CD4-positive, alpha-beta T cell (primary cell): ENCODE measurements around the gene DOCK2. TPM values are rescaled to one million over a fixed set of nuclear protein-coding genes. Genes with fewer than 3 reads are reported as not detected.

ENCODE experiments used
- ATAC-seq: fragments of 200-7000 bp; cut with Tn5 transposase; one replicate; pipeline ENCODE4 v1.10.0; 2022; ENCODE audit warnings: mild to moderate bottlenecking; ENCODE audit not compliant: poor library complexity
- CTCF ChIA-PET: fragments of 350-600 bp; sonication (Branson Sonifier 250); formaldehyde crosslinking; loops from one replicate; lab custom pipeline; 2021; ENCODE audit warnings: antibody characterized with exemption, inconsistent platforms; lab: Charles Lee
- POLR2A ChIA-PET: fragments of 350-600 bp; sonication (Branson Sonifier 250); formaldehyde crosslinking; loops from one replicate; lab custom pipeline; 2021; ENCODE audit warnings: antibody characterized with exemption, inconsistent platforms; lab: Charles Lee
- DNase-seq, 14 experiments: peaks; one replicate each; pipeline ENCODE4 v3.0.0-alpha.2; 2013 to 2020; ENCODE audit warnings: mixed read lengths in 2 of 14
- H3K27ac ChIP-seq, 2 donors: one replicate each; pipeline versions ENCODE4 v1.5.1 to v1.7.0; 2013; ENCODE audit warnings: low read length in 2 of 2, low read depth in 1 of 2, mild to moderate bottlenecking in 1 of 2
- H3K27me3 ChIP-seq, 2 experiments: 1 replicate in 1 of 2; 2 replicates in 1 of 2; pipeline versions ENCODE4 v1.6.1 to v1.7.0; 2013; ENCODE audit warnings: low read length in 2 of 2, control low read depth in 1 of 2, mild to moderate bottlenecking in 1 of 2, moderate library complexity in 1 of 2; ENCODE audit not compliant: insufficient read depth in 2 of 2, control insufficient read depth in 1 of 2
- H3K36me3 ChIP-seq: one replicate; pipeline ENCODE4 v1.6.1; 2013; ENCODE audit warnings: low read length, control low read depth; ENCODE audit not compliant: insufficient read depth
- H3K4me1 ChIP-seq: one replicate; pipeline ENCODE4 v1.6.1; 2013; ENCODE audit warnings: low read length, control low read depth; ENCODE audit not compliant: insufficient read depth
- H3K4me3 ChIP-seq: one replicate; pipeline ENCODE4 v1.5.1; 2013; ENCODE audit warnings: mild to moderate bottlenecking, low read length, moderate library complexity
- H3K9me3 ChIP-seq, 2 experiments: 1 replicate in 1 of 2; 2 replicates in 1 of 2; pipeline versions ENCODE4 v1.6.1 to v1.7.0; 2013; ENCODE audit warnings: low read length in 2 of 2, mild to moderate bottlenecking in 2 of 2, control low read depth in 1 of 2, moderate library complexity in 1 of 2; ENCODE audit not compliant: control insufficient read depth in 1 of 2, insufficient read depth in 1 of 2
- H3K27ac Mint-ChIP-seq: one replicate; pipeline ENCODE4 v1.8.0; 2020; ENCODE audit warnings: mixed read lengths
- H3K27me3 Mint-ChIP-seq: one replicate; pipeline ENCODE4 v1.8.0; 2021; ENCODE audit warnings: mixed read lengths
- H3K36me3 Mint-ChIP-seq: one replicate; pipeline ENCODE4 v1.8.0; 2021; ENCODE audit warnings: low read depth, mixed read lengths
- H3K4me1 Mint-ChIP-seq: one replicate; pipeline ENCODE4 v1.8.0; 2021; ENCODE audit warnings: low read depth, mixed read lengths
- H3K4me3 Mint-ChIP-seq: one replicate; pipeline ENCODE4 v1.8.0; 2020; ENCODE audit warnings: mild to moderate bottlenecking, mixed read lengths
- H3K9me3 Mint-ChIP-seq: one replicate; pipeline ENCODE4 v1.8.0; 2020; ENCODE audit warnings: mixed read lengths
- intact Hi-C, 2 experiments: fragments of 100-400 bp; cut with DNase I in 1 of 2; cut with micrococcal nuclease in 1 of 2; formaldehyde crosslinking; loops; one replicate each; pipeline versions ENCODE4 v1.15.1 to v1.9.0; 2023 to 2025; cut with DNase I, micrococcal nuclease
- total RNA-seq, 174 experiments: library from RNA in 2 of 174; stranded (reverse) in 2 of 174; gene quantifications; one replicate each; pipeline ENCODE4 v1.2.3 and lab custom pipeline; 2021 to 2026
- TF ChIP-seq, protein P1 (sequence below): fragments of 200-600 bp; IDR thresholded peaks from one replicate; pipeline ENCODE4 v1.8.0; 2022; ENCODE audit warnings: antibody characterized with exemption, mild to moderate bottlenecking

The DOCK2 gene
- total RNA-seq, 2 experiments from 2014 or later, result 220 to 229 TPM

DNA sequence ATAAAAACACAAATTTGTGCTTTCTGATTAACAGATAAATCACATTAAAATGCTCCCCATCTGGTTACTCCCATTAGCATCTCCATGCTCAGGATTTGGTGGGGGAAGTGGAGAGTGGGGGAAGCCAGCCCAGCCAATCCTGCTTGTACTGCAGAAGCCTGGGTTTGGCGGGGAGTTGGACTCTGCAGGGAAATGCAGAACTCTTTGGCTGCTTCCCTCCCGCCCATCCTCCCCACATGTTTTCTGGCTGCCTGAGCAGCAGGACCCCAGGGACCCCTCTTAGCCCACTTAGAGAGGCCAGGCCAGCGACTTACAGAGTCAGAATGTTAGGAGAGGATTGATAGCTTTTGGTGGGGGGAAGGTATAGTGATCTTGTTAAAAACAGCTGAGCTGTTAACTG is 409.2 kb downstream of the DOCK2 start:
- no peaks in the 10 kb centered on the region for H3K4me1 ChIP-seq
- TF ChIP-seq, protein P1, sequence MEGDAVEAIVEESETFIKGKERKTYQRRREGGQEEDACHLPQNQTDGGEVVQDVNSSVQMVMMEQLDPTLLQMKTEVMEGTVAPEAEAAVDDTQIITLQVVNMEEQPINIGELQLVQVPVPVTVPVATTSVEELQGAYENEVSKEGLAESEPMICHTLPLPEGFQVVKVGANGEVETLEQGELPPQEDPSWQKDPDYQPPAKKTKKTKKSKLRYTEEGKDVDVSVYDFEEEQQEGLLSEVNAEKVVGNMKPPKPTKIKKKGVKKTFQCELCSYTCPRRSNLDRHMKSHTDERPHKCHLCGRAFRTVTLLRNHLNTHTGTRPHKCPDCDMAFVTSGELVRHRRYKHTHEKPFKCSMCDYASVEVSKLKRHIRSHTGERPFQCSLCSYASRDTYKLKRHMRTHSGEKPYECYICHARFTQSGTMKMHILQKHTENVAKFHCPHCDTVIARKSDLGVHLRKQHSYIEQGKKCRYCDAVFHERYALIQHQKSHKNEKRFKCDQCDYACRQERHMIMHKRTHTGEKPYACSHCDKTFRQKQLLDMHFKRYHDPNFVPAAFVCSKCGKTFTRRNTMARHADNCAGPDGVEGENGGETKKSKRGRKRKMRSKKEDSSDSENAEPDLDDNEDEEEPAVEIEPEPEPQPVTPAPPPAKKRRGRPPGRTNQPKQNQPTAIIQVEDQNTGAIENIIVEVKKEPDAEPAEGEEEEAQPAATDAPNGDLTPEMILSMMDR, result no peak
- ChIA-PET POLR2A (interaction anchor here (1.0 kb wide), 1 partner anchor 17 kb away, joined by 3 read pairs; no protein-coding TSS in a partner anchor), CTCF (no interaction called here)
- H3K9me3 ChIP-seq, result no peaks in the 10 kb centered on the region
- intact Hi-C loops, result no loop called here
- Mint-ChIP-seq H3K4me3 (no peak overlapping the region), H3K4me1 (no peaks in the 10 kb centered on the region), H3K36me3 (peaks cover 94% of the 10 kb centered on the region), H3K27ac (no peak overlapping the region), H3K27me3 (no peaks in the 10 kb centered on the region), H3K9me3 (no peaks in the 10 kb centered on the region)
- H3K27me3 ChIP-seq, result no peaks in the 10 kb centered on the region
- no peak overlapping the region for H3K27ac ChIP-seq
- H3K36me3 ChIP-seq, result peaks cover 93% of the 10 kb centered on the region
- no peak for ATAC-seq
- no peak overlapping the region for H3K4me3 ChIP-seq
- no peak for DNase-seq

DNA sequence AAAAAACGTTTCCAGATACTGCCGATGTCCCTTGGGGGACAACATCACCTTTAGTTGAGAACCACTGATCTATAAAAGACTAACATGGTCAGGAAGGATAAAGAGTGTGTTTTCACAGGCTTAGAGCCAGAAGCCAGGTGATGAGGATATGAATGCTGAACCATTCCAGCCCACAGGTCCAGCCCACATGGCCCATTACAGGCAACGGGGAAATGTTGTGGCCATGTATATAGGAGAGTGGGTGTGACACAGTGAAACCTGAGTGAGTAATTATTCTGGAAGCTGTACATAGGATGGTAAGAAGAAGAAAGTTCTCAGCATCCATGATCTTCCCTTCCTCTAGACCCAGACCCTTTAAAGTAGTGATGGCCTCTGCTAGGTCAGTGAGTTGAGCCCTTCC is 412.6 kb downstream of the DOCK2 start:
- TF ChIP-seq, protein P1, result no peak
- POLR2A ChIA-PET, result no interaction called here
- no peak overlapping the region for H3K4me3 Mint-ChIP-seq
- Histone ChIP-seq H3K4me3 (no peak overlapping the region), H3K36me3 (peaks cover 92% of the 10 kb centered on the region), H3K4me1 (no peaks in the 10 kb centered on the region), H3K9me3 (no peaks in the 10 kb centered on the region), H3K27me3 (no peaks in the 10 kb centered on the region), H3K27ac (no peak overlapping the region)
- H3K27me3 Mint-ChIP-seq, result no peaks in the 10 kb centered on the region
- peaks cover 94% of the 10 kb centered on the region for H3K36me3 Mint-ChIP-seq
- H3K4me1 Mint-ChIP-seq, result no peaks in the 10 kb centered on the region
- no peak overlapping the region for H3K27ac Mint-ChIP-seq
- H3K9me3 Mint-ChIP-seq, result no peaks in the 10 kb centered on the region
- intact Hi-C loops, result no loop called here
- CTCF ChIA-PET, result no interaction called here
- no peak for ATAC-seq
- DNase-seq, result no peak

DNA sequence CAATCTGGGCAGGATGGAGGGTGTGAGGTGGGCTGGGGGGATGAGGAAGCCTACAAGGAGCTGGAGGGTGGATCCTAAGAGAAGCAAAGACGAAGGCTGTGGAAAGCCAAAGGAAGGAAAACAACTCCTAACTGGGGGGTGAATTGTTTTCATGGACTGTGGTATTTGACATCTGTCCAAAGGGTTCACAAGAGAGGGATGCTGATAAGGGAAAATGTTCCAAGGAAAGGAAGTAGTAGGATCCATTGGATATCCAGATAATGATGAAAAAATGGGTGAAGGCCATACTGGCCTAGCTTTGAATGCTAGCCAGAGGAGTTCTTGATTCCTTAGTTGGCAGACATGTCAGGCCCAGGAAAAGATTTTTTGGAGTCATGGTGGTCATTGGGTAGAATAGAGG is 416.8 kb downstream of the DOCK2 start:
- Histone ChIP-seq H3K36me3 (peaks cover 96% of the 10 kb centered on the region), H3K27ac (no peak overlapping the region), H3K4me3 (no peak overlapping the region), H3K27me3 (no peaks in the 10 kb centered on the region), H3K9me3 (peaks cover 0 to 15% of the 10 kb centered on the region in 2 experiments), H3K4me1 (no peaks in the 10 kb centered on the region)
- peaks cover 100% of the 10 kb centered on the region for H3K36me3 Mint-ChIP-seq
- no peaks in the 10 kb centered on the region for H3K4me1 Mint-ChIP-seq
- TF ChIP-seq, protein P1, result no peak
- ChIA-PET CTCF (no interaction called here), POLR2A (interaction anchor here (0.6 kb wide), 1 partner anchor 11 kb away, joined by 3 read pairs; no protein-coding TSS in a partner anchor)
- H3K4me3 Mint-ChIP-seq, result no peak overlapping the region
- no peaks in the 10 kb centered on the region for H3K9me3 Mint-ChIP-seq
- H3K27me3 Mint-ChIP-seq, result no peaks in the 10 kb centered on the region
- intact Hi-C loops, result no loop called here
- H3K27ac Mint-ChIP-seq, result no peak overlapping the region
- ATAC-seq (no peak), DNase-seq (no peak)
